Measurements from ENCODE around the gene CRHR1. TPM values are rescaled to one million over a fixed set of nuclear protein-coding genes. Genes with fewer than 3 reads are reported as not detected.

Gene CRHR1
- total and polyA plus RNA-seq, 2 of the 4 experiments (the other 2 are of a cell fraction), result not detected

DNA sequence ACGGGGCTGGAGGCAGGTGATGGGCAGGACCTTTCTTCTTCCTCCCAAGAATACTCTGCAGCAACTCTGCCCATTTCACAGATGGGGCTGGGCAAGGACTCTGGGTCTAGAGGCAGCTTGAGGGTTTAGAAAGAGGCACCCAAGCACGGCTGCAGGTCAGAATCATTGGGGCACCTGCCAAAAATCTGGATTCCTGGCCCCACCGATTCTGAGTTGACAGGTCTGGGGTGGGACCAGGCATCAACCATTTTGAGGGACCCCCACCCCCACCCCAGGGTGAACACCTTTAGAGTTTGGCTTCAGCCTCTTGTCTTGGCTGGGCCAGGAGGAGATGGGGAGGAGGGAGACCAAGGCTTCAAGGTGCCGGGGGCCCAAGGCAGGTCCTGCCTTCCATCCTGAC is 65.9 kb downstream of the CRHR1 start:
- ATAC-seq (ENCODE audit: low read depth) (no peak), DNase-seq (no peak)
- dilution Hi-C loops (cut with HindIII; ENCODE audit: low sequenced_read_pairs, unreplicated experiment) (loop anchor here (25.0 kb wide), 1 partner anchor 213 kb away; no protein-coding TSS in a partner anchor), in situ Hi-C loops (cut with MboI; ENCODE audit: low sequenced_read_pairs) (loop anchor here (10.0 kb wide), 1 partner anchor 635 kb away; no protein-coding TSS in a partner anchor), intact Hi-C loops (cut with micrococcal nuclease) (loop anchor here (5.0 to 10.0 kb wide), 3 partner anchors 133 to 718 kb away; partner anchors contain the start of gene PLCD3)
- H2BK15ac ChIP-seq (ENCODE audit: low read depth, low read length), result no peak overlapping the region
- ChIA-PET POLR2A (ENCODE audit: unreplicated experiment) (no interaction called here), CTCF (no interaction called here)
- no peak overlapping the region for H4K91ac ChIP-seq (ENCODE audit: insufficient read depth, low read depth, low read length)
- no peak overlapping the region for H2AK9ac ChIP-seq (replicated peaks; ENCODE audit: low read depth, low read length, poor library complexity)
- H3K4me2 ChIP-seq (ENCODE audit: low read depth, low read length), result no peak overlapping the region
- peaks cover 7% of the 10 kb centered on the region; the same call in 1 of the 2 replicates for H3K27me3 ChIP-seq (ENCODE audit: control insufficient read depth, insufficient read depth, low read length)
- no peak overlapping the region for H2AFZ ChIP-seq (replicated peaks; ENCODE audit: low read length, poor library complexity)
- H4K5ac ChIP-seq (ENCODE audit: low read depth, low read length), result no peak overlapping the region
- H3K36me3 ChIP-seq (ENCODE audit: control insufficient read depth, insufficient read depth, low read length), result no peaks in the 10 kb centered on the region
- no peaks in the 10 kb centered on the region for H3K4me1 ChIP-seq (ENCODE audit: control insufficient read depth, insufficient read depth, low read length)
- BruUV-seq (replicated peaks), result no TSS peak
- no peak overlapping the region for H2BK5ac ChIP-seq (ENCODE audit: low read depth, low read length, poor library complexity, severe bottlenecking)
- no peak overlapping the region for H2BK20ac ChIP-seq (ENCODE audit: low read depth, low read length)
- H3K4me3 ChIP-seq (ENCODE audit: insufficient read depth, low read depth, low read length), result no peak overlapping the region
- H3K14ac ChIP-seq (replicated peaks; ENCODE audit: low read depth, low read length), result no peak overlapping the region
- H3K9me3 ChIP-seq (ENCODE audit: control insufficient read depth, insufficient read depth, low read length), result no peaks in the 10 kb centered on the region
- H2BK120ac ChIP-seq (ENCODE audit: low read depth, low read length), result no peak overlapping the region
- H3K23ac ChIP-seq (ENCODE audit: low read depth, low read length), result no peak overlapping the region
- H2AK5ac ChIP-seq (ENCODE audit: low read depth, low read length), result no peak overlapping the region
- H3K4ac ChIP-seq (ENCODE audit: low read depth, low read length), result no peak overlapping the region
- no peak for TF ChIP-seq BHLHE40 (IDR thresholded peaks at IDR 0.05; ENCODE audit: low read depth, low read length)
- no peak for TF ChIP-seq MAZ (IDR thresholded peaks at IDR 0.05; ENCODE audit: borderline replicate concordance, low read depth, low read length)
- TF ChIP-seq RCOR1 (IDR thresholded peaks at IDR 0.05; ENCODE audit: insufficient replicate concordance, low read length), result no peak
- TF ChIP-seq, protein P1, sequence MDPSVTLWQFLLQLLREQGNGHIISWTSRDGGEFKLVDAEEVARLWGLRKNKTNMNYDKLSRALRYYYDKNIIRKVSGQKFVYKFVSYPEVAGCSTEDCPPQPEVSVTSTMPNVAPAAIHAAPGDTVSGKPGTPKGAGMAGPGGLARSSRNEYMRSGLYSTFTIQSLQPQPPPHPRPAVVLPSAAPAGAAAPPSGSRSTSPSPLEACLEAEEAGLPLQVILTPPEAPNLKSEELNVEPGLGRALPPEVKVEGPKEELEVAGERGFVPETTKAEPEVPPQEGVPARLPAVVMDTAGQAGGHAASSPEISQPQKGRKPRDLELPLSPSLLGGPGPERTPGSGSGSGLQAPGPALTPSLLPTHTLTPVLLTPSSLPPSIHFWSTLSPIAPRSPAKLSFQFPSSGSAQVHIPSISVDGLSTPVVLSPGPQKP (IDR thresholded peaks at IDR 0.05; ENCODE audit: borderline replicate concordance, low read depth, low read length), result no peak
- no peak for TF ChIP-seq RFX5 (IDR thresholded peaks at IDR 0.05; ENCODE audit: low read depth, low read length)
- TF ChIP-seq, protein P2, sequence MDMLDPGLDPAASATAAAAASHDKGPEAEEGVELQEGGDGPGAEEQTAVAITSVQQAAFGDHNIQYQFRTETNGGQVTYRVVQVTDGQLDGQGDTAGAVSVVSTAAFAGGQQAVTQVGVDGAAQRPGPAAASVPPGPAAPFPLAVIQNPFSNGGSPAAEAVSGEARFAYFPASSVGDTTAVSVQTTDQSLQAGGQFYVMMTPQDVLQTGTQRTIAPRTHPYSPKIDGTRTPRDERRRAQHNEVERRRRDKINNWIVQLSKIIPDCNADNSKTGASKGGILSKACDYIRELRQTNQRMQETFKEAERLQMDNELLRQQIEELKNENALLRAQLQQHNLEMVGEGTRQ (IDR thresholded peaks at IDR 0.05; ENCODE audit: low read depth, low read length), result no peak
- TF ChIP-seq NFE2L2 (IDR thresholded peaks at IDR 0.05; ENCODE audit: low read depth, low read length), result no peak
- no peak for TF ChIP-seq FOS (IDR thresholded peaks at IDR 0.05; ENCODE audit: low read depth, low read length)
- no peak for TF ChIP-seq RAD21 (IDR thresholded peaks at IDR 0.05; ENCODE audit: low read length)
- no peak for TF ChIP-seq POLR2A (IDR thresholded peaks at IDR 0.05; ENCODE audit: low read depth, low read length)
- TF ChIP-seq MAFK (IDR thresholded peaks at IDR 0.05; ENCODE audit: low read depth, low read length), result no peak
- TF ChIP-seq, protein P3, sequence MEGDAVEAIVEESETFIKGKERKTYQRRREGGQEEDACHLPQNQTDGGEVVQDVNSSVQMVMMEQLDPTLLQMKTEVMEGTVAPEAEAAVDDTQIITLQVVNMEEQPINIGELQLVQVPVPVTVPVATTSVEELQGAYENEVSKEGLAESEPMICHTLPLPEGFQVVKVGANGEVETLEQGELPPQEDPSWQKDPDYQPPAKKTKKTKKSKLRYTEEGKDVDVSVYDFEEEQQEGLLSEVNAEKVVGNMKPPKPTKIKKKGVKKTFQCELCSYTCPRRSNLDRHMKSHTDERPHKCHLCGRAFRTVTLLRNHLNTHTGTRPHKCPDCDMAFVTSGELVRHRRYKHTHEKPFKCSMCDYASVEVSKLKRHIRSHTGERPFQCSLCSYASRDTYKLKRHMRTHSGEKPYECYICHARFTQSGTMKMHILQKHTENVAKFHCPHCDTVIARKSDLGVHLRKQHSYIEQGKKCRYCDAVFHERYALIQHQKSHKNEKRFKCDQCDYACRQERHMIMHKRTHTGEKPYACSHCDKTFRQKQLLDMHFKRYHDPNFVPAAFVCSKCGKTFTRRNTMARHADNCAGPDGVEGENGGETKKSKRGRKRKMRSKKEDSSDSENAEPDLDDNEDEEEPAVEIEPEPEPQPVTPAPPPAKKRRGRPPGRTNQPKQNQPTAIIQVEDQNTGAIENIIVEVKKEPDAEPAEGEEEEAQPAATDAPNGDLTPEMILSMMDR (conservative IDR thresholded peaks at IDR 0.05; ENCODE audit: low read depth, low read length), result no peak
- TF ChIP-seq MXI1 (IDR thresholded peaks at IDR 0.05; ENCODE audit: borderline replicate concordance, low read depth, low read length), result no peak
- H3K56ac ChIP-seq (ENCODE audit: extremely low read depth, insufficient read depth, low read length), result no peak overlapping the region
- H3K18ac ChIP-seq (ENCODE audit: low read depth, low read length), result no peak overlapping the region
- no peak overlapping the region for H3K9ac ChIP-seq (ENCODE audit: low read depth, low read length)
- no peaks in the 10 kb centered on the region for H3K79me1 ChIP-seq (ENCODE audit: low read depth in 1 of 2, low read length in 2 of 2)
- H3K9me1 ChIP-seq (ENCODE audit: insufficient read depth, low read length), result no peaks in the 10 kb centered on the region
- H4K8ac ChIP-seq (ENCODE audit: low read depth in 2 of 2, low read length in 2 of 2), result no peak overlapping the region
- no peaks in the 10 kb centered on the region for H4K20me1 ChIP-seq (ENCODE audit: insufficient read depth, low read length)
- no CpG with 5 or more reads among the region's 4 CpGs for WGBS, 2 experiments (ENCODE audit: extremely low coverage in 2 of 2, insufficient read length in 1 of 2)
- no peak overlapping the region for H3K27ac ChIP-seq (ENCODE audit: insufficient read depth, low read length)
